Fibroblast of skin of scalp (primary cell): Measurements from ENCODE around the gene C6orf118.

ENCODE experiments used
- DNase-seq: peaks from one replicate; pipeline ENCODE4 v3.0.0-alpha.2; 2013

Gene C6orf118

GRCh38 chr6:165244524-165245247 is 64.7 kb downstream of the C6orf118 start:
- no peak for DNase-seq

- DNase-seq: no peak
Measured at GRCh38 chr6:165243801-165244200, 65.6 kb downstream of the C6orf118 start.

DNA sequence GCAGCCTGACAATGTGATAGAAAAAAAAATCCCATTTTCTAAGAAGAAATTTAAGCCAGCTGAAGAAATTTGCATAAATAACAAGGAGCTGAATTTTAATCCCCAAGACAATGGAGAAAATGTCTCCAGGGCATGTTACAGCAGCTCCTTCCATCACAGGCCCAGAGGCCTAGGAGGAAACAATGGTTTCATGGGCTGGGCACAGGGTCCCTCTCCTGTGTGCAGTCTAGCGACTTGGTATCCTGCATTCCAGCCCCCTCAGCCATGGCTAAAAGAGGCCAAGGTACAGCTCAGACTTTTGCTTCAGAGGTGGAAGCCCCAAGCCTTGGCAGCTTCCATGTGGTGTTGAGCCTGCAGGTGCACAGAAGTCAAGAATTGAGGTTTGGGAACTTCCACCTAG is 73.1 kb downstream of the C6orf118 start:
- DNase-seq: no peak

- DNase-seq: no peak
Measured at GRCh38 chr6:165232731-165233488, 76.5 kb downstream of the C6orf118 start.

GRCh38 chr6:165231581-165232561 is 77.5 kb downstream of the C6orf118 start:
- DNase-seq: peak; percentile 33

DNA sequence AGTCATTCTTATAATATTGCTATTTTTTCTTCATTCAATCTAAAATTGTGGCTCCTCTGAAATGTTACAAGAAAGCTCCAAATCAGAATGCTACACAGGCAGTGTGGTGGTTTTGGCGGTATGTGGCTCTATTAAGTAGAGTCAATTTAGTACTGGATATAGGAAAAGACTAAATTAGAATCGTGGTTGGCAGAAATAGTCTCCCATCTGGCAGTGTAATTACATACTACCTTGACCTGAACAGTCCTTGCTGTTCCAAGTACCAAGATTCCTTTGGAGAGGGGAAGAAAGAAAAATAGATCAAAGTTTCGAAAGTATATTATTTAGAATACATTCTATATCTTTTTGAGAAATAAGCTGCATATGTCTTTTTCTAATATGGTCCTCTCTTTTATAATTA is 78.2 kb downstream of the C6orf118 start:
- no peak for DNase-seq
